ENCODE measurements around the gene TMC7. TPM values are rescaled to one million over a fixed set of nuclear protein-coding genes. Genes with fewer than 3 reads are reported as not detected.
A peak's percentile ranks its signal among the peaks of the same experiment; 100 is the strongest.
"Not testable (repeated sequence)": the region's sequence is repeated elsewhere in the genome, so short reads cannot be mapped to it uniquely, and the experiment has no call there.

TMC7 gene
- total and polyA plus RNA-seq, 2 of the 13 experiments (the other 11 are each of a cell fraction or from before 2014, with no cell fraction given): 1.2 to 5.1 TPM

- peaks cover 49% of the 10 kb centered on the region for H3K4me1 ChIP-seq (ENCODE audit: insufficient read depth, low read length)
- H3K79me2 ChIP-seq (ENCODE audit: insufficient read depth, low read length); ATAC-seq; intact Hi-C loops (cut with micrococcal nuclease; ENCODE audit: unreplicated experiment); H3K36me3 ChIP-seq (replicated peaks in 1 of 2; ENCODE audit: control insufficient read depth in 1 of 2, insufficient read depth in 2 of 2, low read length in 2 of 2); H3K4me2 ChIP-seq (ENCODE audit: low read depth, low read length); H3K9me3 ChIP-seq (ENCODE audit: low read length); FAIRE-seq; H3K27ac ChIP-seq (ENCODE audit: extremely low read length, insufficient read depth, low read length); BruUV-seq (replicated peaks); H3K9ac ChIP-seq (ENCODE audit: insufficient read depth, low read depth, low read length); H2AFZ ChIP-seq (ENCODE audit: low read length); DNase-seq (ENCODE audit: low spot score); H3K4me3 ChIP-seq (replicated peaks in 1 of 3; ENCODE audit: insufficient read depth in 1 of 3, low read depth in 2 of 3, low read length in 3 of 3); H4K20me1 ChIP-seq (ENCODE audit: insufficient read depth, low read length); H3K27me3 ChIP-seq (ENCODE audit: control insufficient read depth in 1 of 2, insufficient read depth in 2 of 2, low read length in 2 of 2): not testable (repeated sequence)
- peak; percentile 91 for TF ChIP-seq MAFF (IDR thresholded peaks at IDR 0.05; ENCODE audit: low read depth, low read length)
- peak; percentile 85 to 90 for TF ChIP-seq MAFK (conservative IDR thresholded peaks at IDR 0.05 in 1 of 2, IDR thresholded peaks at IDR 0.05 in 1 of 2; ENCODE audit: low read length in 2 of 2)
- POLR2A ChIA-PET: interaction anchor here (2.1 to 3.8 kb wide), 3 partner anchors 13 to 82 kb away, joined by 11 to 16 read pairs (median 13); partner anchors contain the start of gene COQ7
- CTCF ChIA-PET (ENCODE audit: low intra/inter-chr PET ratio, low total read pairs): interaction anchor here (7.5 kb wide), 1 partner anchor 87 kb away, joined by 172 read pairs; no protein-coding TSS in a partner anchor
- in situ Hi-C loops (cut with HindIII; ENCODE audit: extremely low pct_ligation_motif_present, low pct_unique_long_range_greater_than_20kb): loop anchor here (10.0 kb wide), 1 partner anchor 390 kb away; no protein-coding TSS in a partner anchor
- WGBS (ENCODE audit: low lambda C conversion rate): 93% methylated on average over 1 of the region's 1 CpG
Observed at GRCh38 chr16:18985256-18985655, 1.5 kb downstream of the TMC7 start.

GRCh38 chr16:18991731-18992130 is 8.0 kb downstream of the TMC7 start:
- ATAC-seq; H3K27ac ChIP-seq (ENCODE audit: extremely low read length, insufficient read depth, low read length); H3K4me3 ChIP-seq (replicated peaks in 1 of 3; ENCODE audit: insufficient read depth in 1 of 3, low read depth in 2 of 3, low read length in 3 of 3); DNase-seq (ENCODE audit: low spot score); H3K27me3 ChIP-seq (ENCODE audit: control insufficient read depth in 1 of 2, insufficient read depth in 2 of 2, low read length in 2 of 2); H4K20me1 ChIP-seq (ENCODE audit: insufficient read depth, low read length); H3K9ac ChIP-seq (ENCODE audit: insufficient read depth, low read depth, low read length); POLR2A ChIA-PET; BruUV-seq (replicated peaks); FAIRE-seq; H3K4me2 ChIP-seq (ENCODE audit: low read depth, low read length); H2AFZ ChIP-seq (ENCODE audit: low read length); intact Hi-C loops (cut with micrococcal nuclease; ENCODE audit: unreplicated experiment); H3K36me3 ChIP-seq (replicated peaks in 1 of 2; ENCODE audit: control insufficient read depth in 1 of 2, insufficient read depth in 2 of 2, low read length in 2 of 2); H3K79me2 ChIP-seq (ENCODE audit: insufficient read depth, low read length); CTCF ChIA-PET (ENCODE audit: low intra/inter-chr PET ratio, low total read pairs); in situ Hi-C loops (cut with HindIII; ENCODE audit: extremely low pct_ligation_motif_present, low pct_unique_long_range_greater_than_20kb): not testable (repeated sequence)
- Histone ChIP-seq H3K9me3 (ENCODE audit: low read length) (peaks cover 14% of the 10 kb centered on the region), H3K4me1 (ENCODE audit: insufficient read depth, low read length) (peaks cover 33% of the 10 kb centered on the region)
- 95% methylated on average over 8 of the region's 9 CpGs for WGBS (ENCODE audit: low lambda C conversion rate)

GRCh38 chr16:18993531-18993930 is 9.8 kb downstream of the TMC7 start:
- peaks cover 14% of the 10 kb centered on the region for H3K9me3 ChIP-seq (ENCODE audit: low read length)
- peaks cover 44% of the 10 kb centered on the region for H3K4me1 ChIP-seq (ENCODE audit: insufficient read depth, low read length)
- CTCF ChIA-PET (ENCODE audit: low intra/inter-chr PET ratio, low total read pairs); H4K20me1 ChIP-seq (ENCODE audit: insufficient read depth, low read length); BruUV-seq (replicated peaks); H3K36me3 ChIP-seq (replicated peaks in 1 of 2; ENCODE audit: control insufficient read depth in 1 of 2, insufficient read depth in 2 of 2, low read length in 2 of 2); H3K9ac ChIP-seq (ENCODE audit: insufficient read depth, low read depth, low read length); H3K4me2 ChIP-seq (ENCODE audit: low read depth, low read length); intact Hi-C loops (cut with micrococcal nuclease; ENCODE audit: unreplicated experiment); H3K27ac ChIP-seq (ENCODE audit: extremely low read length, insufficient read depth, low read length); POLR2A ChIA-PET; H3K79me2 ChIP-seq (ENCODE audit: insufficient read depth, low read length); H3K27me3 ChIP-seq (ENCODE audit: control insufficient read depth in 1 of 2, insufficient read depth in 2 of 2, low read length in 2 of 2); H3K4me3 ChIP-seq (replicated peaks in 1 of 3; ENCODE audit: insufficient read depth in 1 of 3, low read depth in 2 of 3, low read length in 3 of 3); H2AFZ ChIP-seq (ENCODE audit: low read length); FAIRE-seq; in situ Hi-C loops (cut with HindIII; ENCODE audit: extremely low pct_ligation_motif_present, low pct_unique_long_range_greater_than_20kb); ATAC-seq; DNase-seq (ENCODE audit: low spot score): not testable (repeated sequence)
- WGBS (ENCODE audit: low lambda C conversion rate): 93% methylated on average over 3 of the region's 3 CpGs

GRCh38 chr16:18994181-18994580 is 10.4 kb downstream of the TMC7 start:
- Histone ChIP-seq H3K4me1 (ENCODE audit: insufficient read depth, low read length) (peaks cover 44% of the 10 kb centered on the region), H3K9me3 (ENCODE audit: low read length) (peaks cover 14% of the 10 kb centered on the region)
- 81% methylated on average over 7 of the region's 7 CpGs for WGBS (ENCODE audit: low lambda C conversion rate)
- H2AFZ ChIP-seq (ENCODE audit: low read length); BruUV-seq (replicated peaks); ATAC-seq; POLR2A ChIA-PET; FAIRE-seq; H3K27me3 ChIP-seq (ENCODE audit: control insufficient read depth in 1 of 2, insufficient read depth in 2 of 2, low read length in 2 of 2); H3K4me3 ChIP-seq (replicated peaks in 1 of 3; ENCODE audit: insufficient read depth in 1 of 3, low read depth in 2 of 3, low read length in 3 of 3); H3K9ac ChIP-seq (ENCODE audit: insufficient read depth, low read depth, low read length); in situ Hi-C loops (cut with HindIII; ENCODE audit: extremely low pct_ligation_motif_present, low pct_unique_long_range_greater_than_20kb); H3K36me3 ChIP-seq (replicated peaks in 1 of 2; ENCODE audit: control insufficient read depth in 1 of 2, insufficient read depth in 2 of 2, low read length in 2 of 2); H3K27ac ChIP-seq (ENCODE audit: extremely low read length, insufficient read depth, low read length); H3K4me2 ChIP-seq (ENCODE audit: low read depth, low read length); intact Hi-C loops (cut with micrococcal nuclease; ENCODE audit: unreplicated experiment); H4K20me1 ChIP-seq (ENCODE audit: insufficient read depth, low read length); CTCF ChIA-PET (ENCODE audit: low intra/inter-chr PET ratio, low total read pairs); DNase-seq (ENCODE audit: low spot score); H3K79me2 ChIP-seq (ENCODE audit: insufficient read depth, low read length): not testable (repeated sequence)
